Activated B cell treated with CpG ODN at 0.5 μM for 24 hours (primary cell): Measurements from ENCODE around the gene CRACR2A. TPM values are rescaled to one million over a fixed set of nuclear protein-coding genes. Genes with fewer than 3 reads are reported as not detected.

Experiments used
- ATAC-seq: fragments of 200-7000 bp; cut with Tn5 transposase; one replicate; pipeline ENCODE4 v1.10.0; 2021; ENCODE audit warnings: low read depth, mild to moderate bottlenecking, moderate library complexity
- CTCF ChIA-PET: fragments of 350-600 bp; sonication (Branson Sonifier 250); formaldehyde crosslinking; loops from one replicate; lab custom pipeline; 2021; ENCODE audit warnings: antibody characterized with exemption; lab: Charles Lee
- POLR2A ChIA-PET: fragments of 350-600 bp; sonication (Branson Sonifier 250); formaldehyde crosslinking; loops from one replicate; lab custom pipeline; 2021; ENCODE audit warnings: antibody characterized with exemption; lab: Charles Lee
- DNase-seq: peaks from one replicate; pipeline ENCODE4 v3.0.0; 2022
- H3K27ac Mint-ChIP-seq: one replicate; pipeline ENCODE4 v1.8.0; 2020; ENCODE audit warnings: mixed read lengths
- H3K27me3 Mint-ChIP-seq: one replicate; pipeline ENCODE4 v1.8.0; 2021; ENCODE audit warnings: mixed read lengths
- H3K36me3 Mint-ChIP-seq: one replicate; pipeline ENCODE4 v1.8.0; 2021; ENCODE audit warnings: low read depth, mixed read lengths
- H3K4me1 Mint-ChIP-seq: one replicate; pipeline ENCODE4 v1.8.0; 2021; ENCODE audit warnings: mixed read lengths
- H3K4me3 Mint-ChIP-seq: one replicate; pipeline ENCODE4 v1.8.0; 2020; ENCODE audit warnings: mild to moderate bottlenecking, mixed read lengths
- H3K9me3 Mint-ChIP-seq: one replicate; pipeline ENCODE4 v1.8.0; 2020; ENCODE audit warnings: mixed read lengths
- intact Hi-C: fragments of 100-400 bp; cut with micrococcal nuclease; formaldehyde crosslinking; loops from one replicate; pipeline ENCODE4 v1.15.1; 2024
- total RNA-seq: library from RNA; stranded (reverse); gene quantifications from 2 replicates; pipeline ENCODE4 v1.2.3, GENCODE V29; 2022
- TF ChIP-seq, protein P1 (sequence below): fragments of 200-600 bp; IDR thresholded peaks from one replicate; pipeline ENCODE4 v1.8.0; 2022; ENCODE audit warnings: antibody characterized with exemption, mild to moderate bottlenecking

CRACR2A gene
- total RNA-seq, 1 donor from 2014 or later, result 25.8 TPM

DNA sequence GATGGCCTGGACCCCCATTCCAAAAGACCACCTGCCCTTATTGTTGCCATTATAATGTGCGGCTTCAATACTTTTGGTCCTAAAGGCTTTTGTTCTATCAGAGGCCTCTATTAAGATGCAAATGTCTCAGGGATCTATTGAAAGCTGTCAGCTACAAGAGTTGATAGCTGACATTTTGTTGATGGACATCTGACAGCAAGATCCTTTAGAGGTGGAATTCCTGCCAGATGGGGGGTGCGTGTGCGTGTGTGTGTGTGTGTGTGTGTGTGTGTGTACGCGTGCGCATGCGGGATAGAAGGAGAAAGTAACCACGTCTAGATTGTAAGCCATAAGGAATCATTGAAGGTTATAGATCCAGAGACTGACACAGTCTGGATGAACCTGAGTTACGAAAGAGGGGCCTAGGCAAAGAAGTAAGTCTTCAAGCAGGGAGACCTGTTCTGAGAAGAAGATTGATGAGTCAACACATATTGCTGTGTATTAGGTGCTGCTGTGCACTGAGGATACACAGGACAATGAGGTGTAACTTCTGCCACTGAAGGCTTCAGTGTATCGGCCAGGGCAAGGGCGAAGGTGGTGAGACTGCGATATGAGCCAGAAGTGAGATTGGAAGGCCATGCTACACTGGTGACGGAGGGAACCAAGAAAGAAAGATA lies 172.7 kb downstream of the CRACR2A start:
- no peaks in the 10 kb centered on the region for H3K36me3 Mint-ChIP-seq
- TF ChIP-seq, protein P1, sequence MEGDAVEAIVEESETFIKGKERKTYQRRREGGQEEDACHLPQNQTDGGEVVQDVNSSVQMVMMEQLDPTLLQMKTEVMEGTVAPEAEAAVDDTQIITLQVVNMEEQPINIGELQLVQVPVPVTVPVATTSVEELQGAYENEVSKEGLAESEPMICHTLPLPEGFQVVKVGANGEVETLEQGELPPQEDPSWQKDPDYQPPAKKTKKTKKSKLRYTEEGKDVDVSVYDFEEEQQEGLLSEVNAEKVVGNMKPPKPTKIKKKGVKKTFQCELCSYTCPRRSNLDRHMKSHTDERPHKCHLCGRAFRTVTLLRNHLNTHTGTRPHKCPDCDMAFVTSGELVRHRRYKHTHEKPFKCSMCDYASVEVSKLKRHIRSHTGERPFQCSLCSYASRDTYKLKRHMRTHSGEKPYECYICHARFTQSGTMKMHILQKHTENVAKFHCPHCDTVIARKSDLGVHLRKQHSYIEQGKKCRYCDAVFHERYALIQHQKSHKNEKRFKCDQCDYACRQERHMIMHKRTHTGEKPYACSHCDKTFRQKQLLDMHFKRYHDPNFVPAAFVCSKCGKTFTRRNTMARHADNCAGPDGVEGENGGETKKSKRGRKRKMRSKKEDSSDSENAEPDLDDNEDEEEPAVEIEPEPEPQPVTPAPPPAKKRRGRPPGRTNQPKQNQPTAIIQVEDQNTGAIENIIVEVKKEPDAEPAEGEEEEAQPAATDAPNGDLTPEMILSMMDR, result no peak
- no peak for ATAC-seq
- no peak overlapping the region for H3K27ac Mint-ChIP-seq
- CTCF ChIA-PET, result no interaction called here
- no peak overlapping the region for H3K4me3 Mint-ChIP-seq
- H3K9me3 Mint-ChIP-seq, result peaks cover 9% of the 10 kb centered on the region
- no peaks in the 10 kb centered on the region for H3K4me1 Mint-ChIP-seq
- no peak for DNase-seq
- intact Hi-C loops, result no loop called here
- H3K27me3 Mint-ChIP-seq, result peaks cover 5% of the 10 kb centered on the region
- POLR2A ChIA-PET, result no interaction called here

DNA sequence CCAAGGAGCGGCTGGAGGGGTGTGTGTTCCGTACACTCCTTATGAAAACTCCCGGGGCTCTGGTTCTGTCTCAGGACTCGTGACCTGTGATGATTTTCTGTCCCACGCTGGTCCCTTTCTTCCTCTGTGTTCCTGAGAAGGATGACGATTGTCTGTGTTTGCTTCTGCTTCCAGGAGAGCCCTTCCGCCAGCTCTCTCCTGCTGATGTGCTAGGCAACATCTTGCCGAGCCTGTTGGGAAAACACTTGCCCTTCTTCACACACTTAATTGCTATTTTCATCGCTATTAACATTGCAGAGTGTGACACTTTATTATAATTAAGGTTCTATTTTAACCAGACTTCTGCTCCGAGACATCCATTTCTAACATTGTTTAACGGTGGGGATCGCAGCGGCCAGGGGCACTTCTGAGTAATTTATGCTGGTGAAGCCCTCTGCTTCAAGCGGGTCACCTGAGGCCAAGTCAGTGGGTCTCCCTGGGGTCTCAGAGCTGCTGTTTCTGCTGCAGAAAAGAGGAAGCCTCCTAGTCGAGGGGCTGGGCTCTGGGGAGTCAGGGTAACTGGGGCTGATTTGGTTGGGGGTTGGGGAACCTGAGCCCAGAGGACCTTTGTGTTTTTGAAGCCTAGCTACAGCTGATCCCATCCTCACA lies 173.3 kb downstream of the CRACR2A start:
- Mint-ChIP-seq H3K27me3 (peaks cover 6% of the 10 kb centered on the region), H3K27ac (no peak overlapping the region), H3K9me3 (peaks cover 9% of the 10 kb centered on the region), H3K36me3 (no peaks in the 10 kb centered on the region), H3K4me1 (no peaks in the 10 kb centered on the region), H3K4me3 (no peak overlapping the region)
- TF ChIP-seq, protein P1, result no peak
- DNase-seq, result no peak
- no peak for ATAC-seq
- POLR2A ChIA-PET, result no interaction called here
- intact Hi-C loops, result no loop called here
- CTCF ChIA-PET, result no interaction called here

DNA sequence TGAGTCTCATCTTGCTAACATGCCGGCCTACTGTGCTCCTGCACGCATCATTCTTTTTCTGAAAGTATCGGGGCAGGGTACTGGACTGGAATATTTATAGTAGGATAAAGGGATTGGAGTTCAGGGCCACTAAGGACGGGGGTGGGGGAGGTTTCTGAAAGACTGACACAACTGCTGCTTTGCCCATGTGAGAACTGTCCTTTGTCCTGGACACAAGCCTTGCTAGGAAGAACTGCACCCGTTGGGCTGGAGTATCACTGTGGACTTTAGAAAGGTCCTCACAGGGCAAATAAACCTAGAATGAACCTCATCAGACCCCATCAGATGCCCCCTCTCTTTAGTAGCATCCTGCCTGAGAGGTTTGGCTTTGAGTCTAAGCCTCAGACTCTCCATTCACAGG lies 174.4 kb downstream of the CRACR2A start:
- Mint-ChIP-seq H3K27ac (no peak overlapping the region), H3K36me3 (no peaks in the 10 kb centered on the region), H3K9me3 (peaks cover 2% of the 10 kb centered on the region), H3K27me3 (peaks cover 12% of the 10 kb centered on the region), H3K4me3 (no peak overlapping the region), H3K4me1 (no peaks in the 10 kb centered on the region)
- ATAC-seq (no peak), DNase-seq (no peak)
- intact Hi-C loops, result no loop called here
- TF ChIP-seq, protein P1, result no peak
- CTCF ChIA-PET, result no interaction called here
- POLR2A ChIA-PET, result no interaction called here

DNA sequence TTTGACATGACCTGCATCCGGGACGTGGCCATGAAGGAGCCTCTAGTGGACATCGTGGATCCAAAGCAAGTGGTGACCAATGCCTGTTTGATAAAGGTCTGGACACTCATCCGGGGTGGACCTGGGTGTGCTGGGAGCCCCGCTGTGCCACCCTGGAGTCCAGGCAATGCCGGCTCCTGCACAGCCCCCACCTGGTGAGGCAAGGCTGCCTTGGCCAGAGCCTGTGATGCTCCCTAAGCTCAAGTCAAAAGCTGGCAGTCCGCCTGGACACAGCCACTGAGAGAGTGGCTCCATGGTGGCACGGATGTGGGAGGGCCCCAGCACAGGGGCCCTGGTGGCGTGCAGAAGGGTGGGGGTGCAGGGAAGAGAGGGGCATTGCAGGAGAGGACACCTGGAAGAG lies 176.0 kb downstream of the CRACR2A start:
- Mint-ChIP-seq H3K27ac (no peak overlapping the region), H3K4me3 (no peak overlapping the region), H3K9me3 (no peaks in the 10 kb centered on the region), H3K36me3 (no peaks in the 10 kb centered on the region), H3K27me3 (peaks cover 12% of the 10 kb centered on the region), H3K4me1 (no peaks in the 10 kb centered on the region)
- intact Hi-C loops, result no loop called here
- ChIA-PET POLR2A (no interaction called here), CTCF (no interaction called here)
- no peak for ATAC-seq
- TF ChIP-seq, protein P1, result no peak
- no peak for DNase-seq

DNA sequence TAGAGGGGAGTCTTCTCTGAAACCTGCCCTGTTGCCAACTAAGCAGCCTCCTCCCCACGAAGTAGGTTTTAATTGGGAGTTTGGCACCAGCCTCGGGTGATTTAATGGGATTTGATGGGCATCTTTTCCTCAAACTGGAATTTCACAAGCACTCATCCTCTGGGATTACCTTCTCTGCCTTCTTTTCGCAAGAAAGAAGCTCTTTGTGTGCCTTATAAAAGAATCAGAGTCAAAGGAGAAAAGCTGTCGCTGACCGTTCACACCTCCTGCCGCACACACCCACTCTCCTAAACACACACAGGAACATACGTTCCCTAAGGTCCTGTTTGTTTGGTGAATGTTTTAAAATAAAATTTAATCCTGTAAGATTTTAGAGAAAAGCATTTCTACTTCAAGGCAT lies 177.9 kb downstream of the CRACR2A start:
- H3K4me3 Mint-ChIP-seq, result no peak overlapping the region
- TF ChIP-seq, protein P1, result no peak
- H3K27ac Mint-ChIP-seq, result no peak overlapping the region
- ATAC-seq (no peak), DNase-seq (no peak)
- peaks cover 12% of the 10 kb centered on the region for H3K27me3 Mint-ChIP-seq
- intact Hi-C loops, result no loop called here
- ChIA-PET CTCF (no interaction called here), POLR2A (no interaction called here)
- no peaks in the 10 kb centered on the region for H3K9me3 Mint-ChIP-seq
- H3K4me1 Mint-ChIP-seq, result no peaks in the 10 kb centered on the region
- H3K36me3 Mint-ChIP-seq, result no peaks in the 10 kb centered on the region
